Liver (tissue), 9 donors: ENCODE results near the gene BIRC5. TPM values are rescaled to one million over a fixed set of nuclear protein-coding genes. Genes with fewer than 3 reads are reported as not detected.
A peak's percentile ranks its signal among the peaks of the same experiment; 100 is the strongest.

Source experiments
- DNase-seq: peaks from one replicate; pipeline ENCODE4 v3.0.0-alpha.2; 2017; ENCODE audit warnings: low spot score
- H3K27ac ChIP-seq, 2 donors: one replicate each; pipeline ENCODE4 v1.7.0; 2013; ENCODE audit warnings: inconsistent platforms in 2 of 2, low read length in 2 of 2, control low read depth in 1 of 2, low read depth in 1 of 2, mild to moderate bottlenecking in 1 of 2
- H3K27me3 ChIP-seq, 4 donors: one replicate each; pipeline versions ENCODE4 v1.6.1 to v1.7.0; 2013; ENCODE audit warnings: low read length in 3 of 4, inconsistent platforms in 1 of 4, mild to moderate bottlenecking in 1 of 4, moderate library complexity in 1 of 4; ENCODE audit not compliant: control insufficient read depth in 4 of 4, insufficient read depth in 4 of 4
- H3K36me3 ChIP-seq, 4 donors: one replicate each; pipeline versions ENCODE4 v1.6.1 to v1.7.0; 2013; ENCODE audit warnings: low read length in 3 of 4, mild to moderate bottlenecking in 3 of 4, low read depth in 1 of 4, moderate library complexity in 1 of 4; ENCODE audit not compliant: control insufficient read depth in 4 of 4, insufficient read depth in 3 of 4
- H3K4me1 ChIP-seq, 4 donors: one replicate each; pipeline versions ENCODE4 v1.6.1 to v1.7.0; 2013; ENCODE audit warnings: low read length in 3 of 4, mild to moderate bottlenecking in 3 of 4, moderate library complexity in 1 of 4; ENCODE audit not compliant: control insufficient read depth in 4 of 4, insufficient read depth in 4 of 4
- H3K4me3 ChIP-seq, 3 donors: one replicate each; pipeline versions ENCODE4 v1.6.1 to v1.7.0; 2013; ENCODE audit warnings: low read length in 3 of 3, control low read depth in 1 of 3, low read depth in 1 of 3, mild to moderate bottlenecking in 1 of 3
- H3K9ac ChIP-seq, 2 donors: one replicate each; pipeline ENCODE4 v1.7.0; 2013; ENCODE audit warnings: low read length in 2 of 2, mild to moderate bottlenecking in 2 of 2, moderate library complexity in 2 of 2, control low read depth in 1 of 2, low read depth in 1 of 2
- H3K9me3 ChIP-seq, 4 donors: one replicate each; pipeline versions ENCODE4 v1.6.1 to v1.7.0; 2013; ENCODE audit warnings: low read length in 3 of 4; ENCODE audit not compliant: control insufficient read depth in 4 of 4
- HNF4A ChIP-seq, 2 donors: conservative IDR thresholded peaks; 2 replicates each; pipeline ENCODE4 v1.6.1; 2016; ENCODE audit warnings: antibody characterized with exemption in 2 of 2, mild to moderate bottlenecking in 2 of 2
- HNF4G ChIP-seq: IDR thresholded peaks from 2 replicates; pipeline ENCODE4 v1.6.1; 2016; ENCODE audit warnings: antibody characterized with exemption
- JUND ChIP-seq, 2 donors: IDR thresholded peaks; 2 replicates each; pipeline ENCODE4 v1.6.1; 2016; ENCODE audit warnings: antibody characterized with exemption in 2 of 2
- NR2F2 ChIP-seq: IDR thresholded peaks from 2 replicates; pipeline ENCODE4 v1.6.1; 2016; ENCODE audit warnings: antibody characterized with exemption
- RAD21 ChIP-seq, 2 donors: IDR thresholded peaks; 2 replicates each; pipeline ENCODE4 v1.6.1; 2016; ENCODE audit warnings: antibody characterized with exemption in 2 of 2, mild to moderate bottlenecking in 2 of 2
- RXRA ChIP-seq, 2 donors: IDR thresholded peaks; 2 replicates each; pipeline ENCODE4 v1.6.1; 2017 to 2018; ENCODE audit warnings: antibody characterized with exemption in 2 of 2, mild to moderate bottlenecking in 1 of 2
- YY1 ChIP-seq: IDR thresholded peaks from 2 replicates; pipeline ENCODE4 v1.6.1; 2016; ENCODE audit warnings: antibody characterized with exemption, mild to moderate bottlenecking
- WGBS: extraction: QIAGEN DNeasy Blood & Tissue Kit; methylation state at CpG from one replicate; pipeline ENCODE4 v1.1.7; 2013; 5-methylcytosine and 5-hydroxymethylcytosine counted together
- polyA plus RNA-seq, 2 donors: library from polyadenylated mRNA; stranded (reverse) in 1 of 2; unstranded in 1 of 2; fragments of 200-250 nt in 1 of 2; fragments of >200 nt in 1 of 2; fragmentation: Nextera tagmentation in 1 of 2; extraction: Ambion mirVana in 1 of 2; gene quantifications; one replicate each; pipeline versions ENCODE4 v1.2.1 to v1.2.3, GENCODE V29; 2013 to 2015
- total RNA-seq, 2 donors: library from RNA; depleted of rRNA; stranded (reverse); fragments of >200 nt; gene quantifications; one replicate each; pipeline ENCODE4 v1.2.3, GENCODE V29; 2014
- TF ChIP-seq, protein P1 (sequence below): IDR thresholded peaks from 2 replicates; pipeline ENCODE4 v1.6.1; 2016; ENCODE audit warnings: antibody characterized with exemption
- TF ChIP-seq, protein P2 (sequence below): fragments of 150-350 bp; IDR thresholded peaks from 2 replicates; pipeline ENCODE4 v1.5.1; 2017; ENCODE audit warnings: improper control_type of control experiment, low read depth, low read length; ENCODE audit not compliant: missing input control
- TF ChIP-seq, protein P3 (sequence below): IDR thresholded peaks from 2 replicates; pipeline ENCODE4 v1.6.1; 2016; ENCODE audit warnings: antibody characterized with exemption, mild to moderate bottlenecking
- donor health status: healthy.
- donor health status: healthy.
- donor health status: healthy.
- donor health status: healthy.
- donor health status: healthy.

The BIRC5 gene
- total and polyA plus RNA-seq, 4 donors: 0.42 to 73.2 (median 3.1) TPM

DNA sequence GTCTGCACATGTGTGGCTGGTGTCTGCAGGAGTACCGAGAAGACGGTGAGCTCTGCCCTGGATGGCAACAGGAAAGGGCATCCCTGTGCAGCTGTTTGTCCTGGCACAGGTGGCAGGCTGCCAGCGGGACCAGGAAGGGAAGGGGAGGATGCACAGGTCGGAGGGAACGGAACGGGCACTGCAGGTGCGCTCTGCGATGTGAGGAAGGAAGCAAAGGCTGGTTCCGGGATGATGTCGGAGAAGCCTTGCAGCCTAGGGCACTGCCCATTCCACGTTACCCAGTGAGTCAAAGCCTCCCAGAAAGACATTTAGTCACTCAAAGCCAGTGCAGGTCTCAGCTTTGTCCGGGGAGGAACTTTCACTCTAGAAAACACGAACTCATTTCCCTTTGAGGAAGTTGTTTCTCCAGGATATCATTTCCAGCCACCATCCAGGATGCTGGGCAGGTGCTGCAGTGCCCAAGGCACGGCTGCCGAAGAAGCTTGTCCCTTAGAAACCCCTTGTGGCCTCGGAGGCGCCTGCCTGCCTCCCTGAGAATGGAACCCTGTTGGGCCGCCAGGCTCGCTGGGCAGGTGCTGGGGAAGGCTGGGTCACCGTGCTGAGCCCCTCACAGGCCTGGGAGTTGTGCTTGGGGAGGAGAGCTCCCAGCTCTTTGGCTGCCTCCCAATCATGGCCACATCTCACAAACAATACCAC is 12.9 kb downstream of the BIRC5 start:
- Histone ChIP-seq H3K36me3 (no peaks in the 10 kb centered on the region), H3K27me3 (peaks cover 0 to 5% (median 3%) of the 10 kb centered on the region in 4 donors), H3K27ac (peak overlapping the region in 1 of 2 donors; percentile 8), H3K9ac (no peak overlapping the region), H3K4me3 (no peak overlapping the region), H3K9me3 (no peaks in the 10 kb centered on the region), H3K4me1 (peaks cover 0 to 3% (median 0%) of the 10 kb centered on the region in 4 donors)
- DNase-seq: no peak
- TF ChIP-seq, protein P1, sequence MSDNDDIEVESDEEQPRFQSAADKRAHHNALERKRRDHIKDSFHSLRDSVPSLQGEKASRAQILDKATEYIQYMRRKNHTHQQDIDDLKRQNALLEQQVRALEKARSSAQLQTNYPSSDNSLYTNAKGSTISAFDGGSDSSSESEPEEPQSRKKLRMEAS: no peak
- TF ChIP-seq, protein P2, sequence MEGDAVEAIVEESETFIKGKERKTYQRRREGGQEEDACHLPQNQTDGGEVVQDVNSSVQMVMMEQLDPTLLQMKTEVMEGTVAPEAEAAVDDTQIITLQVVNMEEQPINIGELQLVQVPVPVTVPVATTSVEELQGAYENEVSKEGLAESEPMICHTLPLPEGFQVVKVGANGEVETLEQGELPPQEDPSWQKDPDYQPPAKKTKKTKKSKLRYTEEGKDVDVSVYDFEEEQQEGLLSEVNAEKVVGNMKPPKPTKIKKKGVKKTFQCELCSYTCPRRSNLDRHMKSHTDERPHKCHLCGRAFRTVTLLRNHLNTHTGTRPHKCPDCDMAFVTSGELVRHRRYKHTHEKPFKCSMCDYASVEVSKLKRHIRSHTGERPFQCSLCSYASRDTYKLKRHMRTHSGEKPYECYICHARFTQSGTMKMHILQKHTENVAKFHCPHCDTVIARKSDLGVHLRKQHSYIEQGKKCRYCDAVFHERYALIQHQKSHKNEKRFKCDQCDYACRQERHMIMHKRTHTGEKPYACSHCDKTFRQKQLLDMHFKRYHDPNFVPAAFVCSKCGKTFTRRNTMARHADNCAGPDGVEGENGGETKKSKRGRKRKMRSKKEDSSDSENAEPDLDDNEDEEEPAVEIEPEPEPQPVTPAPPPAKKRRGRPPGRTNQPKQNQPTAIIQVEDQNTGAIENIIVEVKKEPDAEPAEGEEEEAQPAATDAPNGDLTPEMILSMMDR: no peak
- TF ChIP-seq JUND (IDR thresholded peaks at IDR 0.05): no peak
- TF ChIP-seq NR2F2: no peak
- TF ChIP-seq HNF4A (conservative IDR thresholded peaks at IDR 0.05): no peak
- 70% methylated on average over 20 of the region's 20 CpGs for WGBS

DNA sequence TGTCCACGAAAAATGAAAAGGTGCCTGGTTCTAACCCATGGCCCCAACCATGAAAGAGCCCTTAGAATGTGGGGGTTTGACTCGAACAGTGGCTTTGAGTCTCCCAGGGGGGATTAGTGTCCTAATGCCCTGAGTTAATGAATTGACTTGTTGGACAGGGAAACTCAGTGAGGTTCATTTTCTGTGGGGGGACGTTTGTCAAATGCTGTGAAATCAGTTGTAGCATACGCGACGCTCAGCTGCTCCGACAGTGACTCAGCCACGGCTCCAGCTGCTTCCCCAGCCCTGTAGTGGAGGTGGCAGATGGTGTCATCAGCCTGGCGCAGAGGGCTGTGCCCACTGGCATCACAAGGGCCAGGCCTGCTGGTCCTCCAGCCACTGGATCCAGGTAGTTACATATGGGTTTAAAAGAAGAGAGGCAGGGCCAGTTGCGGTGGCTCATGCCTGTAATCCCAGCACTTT is 13.4 kb downstream of the BIRC5 start:
- DNase-seq: no peak
- TF ChIP-seq, protein P1: no peak
- TF ChIP-seq, protein P3, sequence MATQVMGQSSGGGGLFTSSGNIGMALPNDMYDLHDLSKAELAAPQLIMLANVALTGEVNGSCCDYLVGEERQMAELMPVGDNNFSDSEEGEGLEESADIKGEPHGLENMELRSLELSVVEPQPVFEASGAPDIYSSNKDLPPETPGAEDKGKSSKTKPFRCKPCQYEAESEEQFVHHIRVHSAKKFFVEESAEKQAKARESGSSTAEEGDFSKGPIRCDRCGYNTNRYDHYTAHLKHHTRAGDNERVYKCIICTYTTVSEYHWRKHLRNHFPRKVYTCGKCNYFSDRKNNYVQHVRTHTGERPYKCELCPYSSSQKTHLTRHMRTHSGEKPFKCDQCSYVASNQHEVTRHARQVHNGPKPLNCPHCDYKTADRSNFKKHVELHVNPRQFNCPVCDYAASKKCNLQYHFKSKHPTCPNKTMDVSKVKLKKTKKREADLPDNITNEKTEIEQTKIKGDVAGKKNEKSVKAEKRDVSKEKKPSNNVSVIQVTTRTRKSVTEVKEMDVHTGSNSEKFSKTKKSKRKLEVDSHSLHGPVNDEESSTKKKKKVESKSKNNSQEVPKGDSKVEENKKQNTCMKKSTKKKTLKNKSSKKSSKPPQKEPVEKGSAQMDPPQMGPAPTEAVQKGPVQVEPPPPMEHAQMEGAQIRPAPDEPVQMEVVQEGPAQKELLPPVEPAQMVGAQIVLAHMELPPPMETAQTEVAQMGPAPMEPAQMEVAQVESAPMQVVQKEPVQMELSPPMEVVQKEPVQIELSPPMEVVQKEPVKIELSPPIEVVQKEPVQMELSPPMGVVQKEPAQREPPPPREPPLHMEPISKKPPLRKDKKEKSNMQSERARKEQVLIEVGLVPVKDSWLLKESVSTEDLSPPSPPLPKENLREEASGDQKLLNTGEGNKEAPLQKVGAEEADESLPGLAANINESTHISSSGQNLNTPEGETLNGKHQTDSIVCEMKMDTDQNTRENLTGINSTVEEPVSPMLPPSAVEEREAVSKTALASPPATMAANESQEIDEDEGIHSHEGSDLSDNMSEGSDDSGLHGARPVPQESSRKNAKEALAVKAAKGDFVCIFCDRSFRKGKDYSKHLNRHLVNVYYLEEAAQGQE: no peak
- TF ChIP-seq, protein P2: no peak
- no peak for TF ChIP-seq HNF4G
- TF ChIP-seq YY1: no peak
- TF ChIP-seq JUND (IDR thresholded peaks at IDR 0.05): no peak
- no peak for TF ChIP-seq RAD21 (IDR thresholded peaks at IDR 0.05)
- TF ChIP-seq RXRA (IDR thresholded peaks at IDR 0.05): no peak
- Histone ChIP-seq H3K4me1 (peaks cover 0 to 3% (median 0%) of the 10 kb centered on the region in 4 donors), H3K9me3 (no peaks in the 10 kb centered on the region), H3K9ac (no peak overlapping the region), H3K4me3 (no peak overlapping the region), H3K27me3 (peaks cover 0 to 5% (median 3%) of the 10 kb centered on the region in 4 donors), H3K27ac (no peak overlapping the region), H3K36me3 (no peaks in the 10 kb centered on the region)
- WGBS: 84% methylated on average over 10 of the region's 10 CpGs
